GM18868 (cell line): ENCODE results near the gene MYRF.
A peak's percentile ranks its signal among the peaks of the same experiment; 100 is the strongest.

Experiments
- ATAC-seq: cut with Tn5 transposase; IDR thresholded peaks from one replicate; pipeline ENCODE4 v1.9.1; 2021; ENCODE audit warnings: mild to moderate bottlenecking, moderate library complexity; ENCODE audit not compliant: unreplicated experiment

Gene MYRF

DNA sequence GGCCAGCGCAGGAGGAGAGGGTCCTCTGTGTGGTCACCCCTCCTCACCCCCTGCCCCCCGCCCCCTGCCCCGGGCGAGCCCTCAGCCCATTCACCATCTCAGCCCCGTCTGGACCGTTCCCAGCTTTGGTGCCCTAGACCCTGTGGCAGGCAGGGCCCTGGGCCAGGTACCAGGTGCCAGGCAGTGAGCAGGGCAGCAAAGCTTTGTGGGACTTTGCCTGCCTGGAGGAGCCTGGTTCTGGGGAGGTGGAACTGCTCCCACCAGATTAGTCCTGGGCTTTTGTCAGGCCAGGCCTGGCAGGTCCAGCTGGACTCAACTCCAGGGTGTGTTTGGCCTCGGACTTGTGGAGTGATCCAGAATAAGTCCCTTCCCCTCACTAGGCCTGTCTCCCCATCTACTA lies 13.7 kb upstream of the MYRF start:
- ATAC-seq: no peak

DNA sequence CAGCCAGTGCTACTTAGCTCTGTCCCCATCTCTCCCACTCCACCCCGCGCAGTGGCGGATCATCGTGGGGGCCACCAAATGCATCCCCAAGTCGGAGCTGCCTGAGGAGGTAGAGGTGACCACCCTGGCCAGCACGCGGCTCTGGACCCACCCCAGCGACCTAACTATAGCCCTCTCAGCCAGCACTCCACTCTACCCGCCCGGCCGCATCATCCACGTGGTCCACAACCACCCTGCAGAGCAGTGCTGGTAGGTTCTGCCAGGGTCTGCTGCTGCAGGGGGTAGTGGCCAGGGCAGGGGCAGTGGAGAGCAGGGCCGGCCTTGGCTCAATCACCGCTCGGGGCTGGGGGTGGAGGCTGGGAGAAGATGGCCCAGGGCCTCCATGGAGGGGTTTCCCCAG lies 13.0 kb upstream of the MYRF start:
- ATAC-seq: no peak

DNA sequence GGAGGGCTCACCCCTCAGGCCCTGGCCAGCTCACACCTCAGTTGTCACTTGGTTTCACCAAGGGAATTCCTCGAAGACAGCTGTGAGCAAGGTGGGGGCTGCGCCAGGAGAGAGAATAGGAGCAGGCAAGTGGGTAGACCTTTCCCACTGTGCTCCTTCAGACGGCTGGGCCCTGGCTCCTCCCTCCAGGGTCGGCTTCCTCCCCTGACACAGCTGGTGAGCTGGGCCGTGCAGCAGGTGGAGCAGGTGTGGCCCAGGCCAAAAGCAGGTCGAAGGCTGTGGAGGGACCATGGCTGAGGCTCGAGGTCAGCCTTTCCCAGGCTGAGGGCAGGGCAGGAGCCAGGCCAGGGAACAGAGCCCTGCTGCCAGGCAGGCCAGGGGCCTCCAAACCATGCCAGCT lies 12.5 kb upstream of the MYRF start:
- ATAC-seq: no peak

DNA sequence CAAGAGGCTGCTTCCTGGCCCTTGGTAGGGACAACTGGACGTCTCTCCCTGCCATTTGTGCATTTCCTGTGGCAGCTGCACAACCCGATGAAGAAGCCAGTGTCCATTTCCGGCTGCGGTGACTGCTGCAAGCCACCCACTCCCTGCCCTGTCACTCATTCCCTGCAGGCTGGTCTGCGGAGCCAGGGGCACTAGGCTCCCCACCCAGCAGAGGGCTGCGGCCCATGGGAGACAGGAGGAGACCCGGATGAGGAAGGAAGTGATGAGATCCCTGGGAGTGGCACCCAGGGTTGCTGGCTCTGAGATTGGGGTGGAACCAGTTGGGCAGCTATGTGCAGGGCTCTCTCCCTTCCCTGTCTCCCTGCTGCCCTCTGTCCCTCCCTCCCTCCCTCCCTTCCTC lies 10.0 kb upstream of the MYRF start:
- ATAC-seq: no peak

DNA sequence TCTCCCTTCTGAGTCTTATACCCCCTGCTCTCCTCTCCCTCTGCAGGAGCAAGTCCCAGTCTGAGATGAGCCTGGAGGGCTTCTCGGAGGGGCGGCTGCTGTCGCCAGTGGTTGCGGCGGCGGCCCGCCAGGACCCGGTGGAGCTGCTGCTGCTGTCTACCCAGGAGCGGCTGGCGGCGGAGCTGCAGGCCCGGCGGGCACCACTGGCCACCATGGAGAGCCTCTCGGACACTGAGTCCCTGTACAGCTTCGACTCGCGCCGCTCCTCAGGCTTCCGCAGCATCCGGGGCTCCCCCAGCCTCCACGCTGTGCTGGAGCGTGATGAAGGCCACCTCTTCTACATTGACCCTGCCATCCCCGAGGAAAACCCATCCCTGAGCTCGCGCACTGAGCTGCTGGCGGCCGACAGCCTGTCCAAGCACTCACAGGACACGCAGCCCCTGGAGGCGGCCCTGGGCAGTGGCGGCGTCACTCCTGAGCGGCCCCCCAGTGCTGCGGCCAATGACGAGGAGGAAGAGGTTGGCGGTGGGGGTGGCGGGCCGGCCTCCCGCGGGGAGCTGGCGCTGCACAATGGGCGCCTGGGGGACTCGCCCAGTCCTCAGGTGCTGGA lies 8.8 kb upstream of the MYRF start:
- no peak for ATAC-seq

DNA sequence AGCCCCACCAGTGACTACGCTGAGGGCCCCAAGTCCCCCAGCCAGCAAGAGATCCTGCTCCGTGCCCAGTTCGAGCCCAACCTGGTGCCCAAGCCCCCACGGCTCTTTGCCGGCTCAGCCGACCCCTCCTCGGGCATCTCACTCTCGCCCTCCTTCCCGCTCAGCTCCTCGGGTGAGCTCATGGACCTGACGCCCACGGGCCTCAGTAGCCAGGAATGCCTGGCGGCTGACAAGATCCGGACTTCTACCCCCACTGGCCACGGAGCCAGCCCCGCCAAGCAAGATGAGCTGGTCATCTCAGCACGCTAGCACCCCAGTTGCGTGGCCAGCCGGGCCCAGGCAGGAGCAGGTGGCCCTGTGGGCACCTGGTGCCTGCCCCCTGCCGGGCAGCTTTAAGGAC lies 8.3 kb upstream of the MYRF start:
- ATAC-seq: no peak

DNA sequence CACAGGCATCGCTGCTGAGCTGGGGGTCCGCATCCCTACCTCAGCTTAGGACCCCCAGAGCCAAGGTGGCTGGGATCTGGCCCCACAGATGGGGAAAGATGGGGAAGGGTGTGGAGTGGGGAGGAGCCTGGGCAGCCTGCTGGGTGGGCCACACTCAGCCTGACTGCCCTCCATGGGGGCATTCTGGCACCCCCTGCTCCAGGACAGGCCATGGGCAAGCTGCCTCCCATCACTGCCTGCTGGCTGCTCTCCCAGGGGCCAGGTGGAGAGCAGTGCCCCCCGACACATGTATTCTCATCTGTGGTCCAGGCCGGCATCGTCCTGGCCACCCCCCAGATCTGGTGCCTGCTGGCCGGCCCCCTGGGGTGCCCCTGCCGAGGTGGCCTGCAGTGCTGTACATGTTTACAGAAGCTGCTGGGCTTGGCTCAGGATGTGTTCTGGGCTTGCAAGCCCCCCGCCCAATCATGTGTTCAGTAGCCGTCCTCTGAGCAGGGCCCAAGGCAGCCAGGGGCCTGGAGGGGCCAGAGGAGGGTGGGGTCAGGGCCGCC lies 7.8 kb upstream of the MYRF start:
- ATAC-seq: no peak

DNA sequence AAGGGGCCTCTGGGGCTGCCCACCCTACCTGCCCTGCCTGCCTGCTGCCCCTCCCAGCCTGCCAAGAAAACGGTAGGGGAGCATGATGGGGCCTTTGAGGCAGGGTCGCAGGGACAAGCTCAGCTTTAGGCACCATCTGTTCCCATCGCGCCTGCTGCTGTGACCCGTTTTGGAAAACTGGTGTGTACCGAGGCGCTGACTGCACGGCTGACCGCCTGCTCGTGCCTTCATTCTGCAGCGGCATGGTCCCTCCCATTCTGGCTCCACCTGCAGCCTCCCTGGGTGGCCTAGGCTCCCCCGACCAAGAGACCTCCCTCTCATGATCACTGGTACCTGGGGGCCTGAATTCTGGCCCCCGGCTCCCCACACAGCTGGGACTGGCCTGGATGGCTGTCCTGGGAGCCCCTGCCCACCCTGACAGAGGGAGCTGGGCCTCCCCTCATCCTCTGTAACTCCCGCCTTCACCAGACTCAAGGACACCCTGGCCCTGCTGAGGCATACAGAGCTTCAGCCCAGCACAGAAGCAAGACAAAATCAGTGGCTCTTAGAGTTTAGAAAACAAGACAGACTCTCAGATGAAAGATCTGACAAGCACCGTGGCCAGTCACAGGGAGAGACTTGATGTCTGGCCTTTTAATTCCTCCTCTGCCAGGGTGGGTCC lies 6.5 kb upstream of the MYRF start:
- ATAC-seq: no peak

DNA sequence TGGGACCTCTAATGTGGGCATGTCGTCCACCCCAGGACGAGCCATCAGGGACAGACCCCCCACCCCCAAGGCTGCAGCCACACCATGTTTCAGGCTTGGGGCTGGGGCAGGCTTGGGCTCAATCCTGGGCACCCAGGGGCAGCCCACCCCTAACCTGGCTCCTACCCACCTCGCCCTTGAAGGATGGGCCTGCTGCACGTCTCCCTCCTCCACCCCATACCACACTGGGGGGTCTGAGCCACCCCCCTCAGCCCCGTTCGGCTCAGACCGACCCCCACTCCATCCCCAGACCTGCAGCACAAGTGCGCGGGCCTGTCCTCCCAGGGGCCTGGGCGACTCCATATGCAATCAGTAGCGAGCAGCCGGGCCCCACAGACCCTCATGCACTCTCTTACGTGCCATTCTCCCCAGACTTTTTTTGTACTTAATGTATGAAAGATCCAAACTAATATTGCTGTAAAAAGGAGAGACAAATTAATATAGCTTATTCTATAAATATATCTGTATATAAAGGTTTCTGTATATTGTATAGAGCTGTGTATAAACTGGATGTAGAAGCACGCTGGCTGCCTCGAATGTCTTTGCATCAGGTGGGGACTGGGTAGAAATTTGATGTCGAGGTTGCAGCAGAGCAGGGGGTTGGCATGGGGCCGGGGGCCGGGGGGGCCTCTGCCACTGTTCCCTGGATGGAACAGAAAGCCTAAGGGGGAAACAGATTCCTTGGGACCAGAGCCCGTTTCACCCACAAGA lies 5.8 kb upstream of the MYRF start:
- no peak for ATAC-seq

DNA sequence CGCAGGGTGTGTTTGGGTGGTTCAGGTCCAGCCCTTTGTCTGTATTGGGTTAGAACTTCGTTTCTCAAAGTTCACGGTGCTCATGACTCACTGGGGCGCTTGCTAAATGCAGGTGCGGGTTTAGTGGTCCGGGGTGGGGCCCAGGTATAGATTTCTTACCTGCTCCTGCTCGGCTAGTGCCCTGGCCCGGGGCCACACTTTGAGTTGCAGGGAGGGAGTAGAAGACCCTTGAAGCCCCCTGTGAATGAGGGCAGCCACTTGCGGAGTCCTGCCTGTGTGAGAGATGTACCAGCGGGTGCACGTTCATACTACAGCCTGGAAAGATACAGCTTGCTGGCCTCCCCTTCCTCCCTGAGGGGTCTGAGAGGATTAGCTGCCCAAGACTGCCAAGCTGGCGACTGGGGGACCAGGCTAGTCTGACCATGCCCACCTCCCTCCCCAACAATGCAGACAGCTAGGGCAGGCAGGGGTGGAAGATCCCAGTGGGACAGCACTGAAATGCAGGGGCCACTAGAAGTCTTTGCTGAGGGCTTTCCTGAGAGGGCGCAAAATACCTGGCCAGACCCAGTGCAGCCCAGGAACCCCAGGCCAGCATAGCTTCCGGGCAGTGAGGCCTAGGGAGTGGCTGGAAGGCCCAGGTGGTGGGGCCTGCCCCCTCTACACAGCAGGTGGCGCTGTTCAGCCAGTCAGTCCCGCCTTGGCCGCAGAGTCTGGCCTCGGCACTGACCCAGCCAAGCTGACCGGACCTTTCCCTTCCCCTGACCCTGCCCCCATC lies 5.1 kb upstream of the MYRF start:
- ATAC-seq: peak; percentile 52

DNA sequence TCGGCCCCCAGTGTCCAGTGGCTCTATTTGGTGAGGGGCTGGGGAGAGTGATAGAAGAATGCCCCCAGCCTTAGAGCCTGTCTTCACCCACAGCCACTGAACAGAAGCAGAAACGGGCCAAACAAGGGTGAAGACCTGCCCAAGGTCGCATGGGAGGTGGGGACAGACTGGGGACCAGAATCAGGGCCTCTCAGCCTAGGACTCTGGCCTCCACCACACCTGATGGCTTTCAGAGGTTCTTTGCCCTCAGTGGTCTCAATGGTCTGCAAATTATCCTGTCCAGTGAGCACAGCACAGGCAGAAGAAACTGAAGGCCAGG lies 4.5 kb upstream of the MYRF start:
- ATAC-seq: no peak

DNA sequence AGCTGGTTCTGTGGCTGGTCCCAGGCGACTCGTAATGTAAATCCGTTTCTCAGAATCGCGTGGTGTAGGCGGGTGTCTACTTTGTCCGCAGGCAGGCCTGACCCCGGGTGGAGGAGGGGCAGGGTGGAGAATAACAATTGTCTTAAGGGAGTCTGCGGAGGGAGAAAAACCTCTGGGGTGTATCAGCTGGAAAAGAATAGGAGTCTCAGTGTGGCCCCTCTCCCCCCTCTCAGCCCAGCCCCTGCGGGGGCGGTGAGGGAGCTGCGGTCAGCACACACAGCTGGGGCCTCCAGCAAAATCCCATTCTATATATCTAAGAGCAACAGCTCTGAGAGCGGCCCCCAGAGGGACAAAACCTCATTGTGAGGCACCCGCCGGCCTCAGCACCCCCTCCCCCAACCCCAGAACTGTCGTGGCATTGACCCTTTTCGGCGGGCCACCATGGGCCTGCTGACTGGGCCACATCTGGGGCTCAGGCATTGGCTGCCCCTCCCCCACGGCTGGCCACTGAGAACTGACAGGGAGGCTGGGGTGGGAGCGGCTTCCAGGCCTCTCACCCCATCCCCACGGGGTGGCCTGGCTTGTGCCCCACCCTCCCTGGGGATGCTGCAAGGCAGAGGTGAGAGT lies 2.7 kb upstream of the MYRF start:
- ATAC-seq: no peak

DNA sequence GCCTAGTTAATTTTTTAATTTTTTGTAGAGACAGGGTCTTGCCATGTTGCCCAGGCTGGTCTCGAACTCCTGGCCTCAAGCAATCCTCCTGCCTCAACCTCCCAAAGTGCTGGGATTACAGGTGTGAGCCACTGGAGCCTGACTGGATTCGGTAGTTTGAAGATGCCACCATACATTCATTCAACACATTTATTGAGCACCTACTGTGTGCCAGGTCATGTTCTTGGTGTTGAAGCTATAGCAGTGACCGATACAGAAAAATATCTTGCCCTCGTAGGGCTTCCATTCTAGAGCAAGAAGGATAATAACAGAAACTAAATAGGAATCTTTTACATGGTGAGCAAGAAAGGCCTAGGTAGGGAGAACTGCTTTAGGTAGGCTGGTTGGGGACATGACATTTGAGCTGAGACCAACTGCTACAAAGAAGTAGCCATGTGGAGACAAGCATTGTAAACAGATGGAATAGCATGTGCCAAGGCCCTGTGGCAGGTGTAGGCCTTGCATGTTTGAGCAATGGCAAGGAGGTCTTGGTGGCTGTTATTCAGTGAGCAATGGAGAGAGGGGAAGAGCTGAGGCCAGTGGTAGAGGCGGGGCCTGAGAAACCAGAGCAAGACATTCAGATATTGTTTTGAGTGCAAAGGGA lies 1.7 kb upstream of the MYRF start:
- no peak for ATAC-seq

DNA sequence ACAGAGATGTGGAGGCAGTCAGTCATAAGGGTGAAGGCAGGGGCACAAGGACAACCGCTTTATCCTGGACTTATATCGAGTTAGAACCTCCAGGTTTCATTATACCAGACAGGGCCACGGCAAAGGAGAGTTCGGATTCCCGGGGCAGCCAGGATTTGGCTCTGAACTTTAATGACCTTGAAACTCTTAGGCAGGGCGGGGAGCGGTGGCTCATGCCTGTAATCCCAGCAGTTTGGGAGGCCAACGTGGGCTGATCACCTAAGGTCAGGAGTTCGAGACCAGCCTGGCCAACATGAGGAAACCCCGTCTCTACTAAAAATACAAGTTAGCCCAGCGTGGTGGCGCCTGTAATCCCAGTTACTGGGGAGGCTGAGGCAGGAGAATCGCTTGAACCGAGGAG lies 1.1 kb upstream of the MYRF start:
- no peak for ATAC-seq

DNA sequence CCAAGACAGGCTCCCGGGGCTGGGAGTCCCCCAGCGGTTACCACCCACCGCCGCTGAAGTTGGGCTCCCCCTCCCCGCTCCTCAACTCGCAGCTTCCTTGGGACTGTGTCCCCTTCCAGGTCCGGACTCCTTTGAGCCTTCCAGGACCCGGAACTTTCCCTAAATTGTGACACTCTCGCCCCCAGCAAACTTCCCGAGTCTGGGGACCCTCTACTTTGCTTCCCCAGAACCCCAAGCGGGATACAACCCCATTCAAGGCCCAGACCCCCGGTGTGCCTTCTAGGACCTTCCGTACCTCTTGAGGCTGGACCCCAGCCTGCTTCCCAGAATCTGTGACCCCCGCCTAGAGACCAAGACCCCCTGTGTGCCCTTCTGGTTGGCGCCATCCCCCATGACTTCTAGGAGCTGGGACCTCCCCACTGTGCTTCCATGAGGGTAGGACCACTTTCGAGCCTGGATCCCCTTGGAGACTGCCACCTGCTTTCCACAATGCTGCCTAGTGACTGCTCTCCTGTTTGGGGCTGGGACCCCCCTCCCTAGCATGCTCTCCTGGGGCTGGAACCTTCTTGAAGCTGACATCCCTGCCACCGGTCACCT lies 587 bp downstream of the MYRF start:
- ATAC-seq: no peak

DNA sequence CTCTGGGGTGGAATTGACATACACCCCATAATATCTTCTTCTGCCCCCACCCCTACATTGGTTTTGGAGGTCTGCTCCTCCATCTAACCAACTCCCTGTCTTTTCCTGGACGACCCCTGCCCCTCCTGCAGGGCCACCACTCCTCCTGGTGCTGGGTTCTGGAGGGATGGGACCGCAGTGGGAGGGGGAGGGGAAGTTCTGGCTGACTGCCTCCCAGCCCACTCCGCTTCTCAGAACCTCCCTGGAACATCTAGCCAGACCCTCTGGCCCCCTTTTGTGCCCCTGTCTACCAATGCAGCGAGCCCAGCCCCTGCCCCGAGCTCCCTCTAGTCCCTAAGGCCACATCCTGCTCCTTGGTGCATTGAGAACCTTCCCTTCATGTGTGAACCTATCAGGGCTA lies 1.2 kb downstream of the MYRF start:
- ATAC-seq: no peak

DNA sequence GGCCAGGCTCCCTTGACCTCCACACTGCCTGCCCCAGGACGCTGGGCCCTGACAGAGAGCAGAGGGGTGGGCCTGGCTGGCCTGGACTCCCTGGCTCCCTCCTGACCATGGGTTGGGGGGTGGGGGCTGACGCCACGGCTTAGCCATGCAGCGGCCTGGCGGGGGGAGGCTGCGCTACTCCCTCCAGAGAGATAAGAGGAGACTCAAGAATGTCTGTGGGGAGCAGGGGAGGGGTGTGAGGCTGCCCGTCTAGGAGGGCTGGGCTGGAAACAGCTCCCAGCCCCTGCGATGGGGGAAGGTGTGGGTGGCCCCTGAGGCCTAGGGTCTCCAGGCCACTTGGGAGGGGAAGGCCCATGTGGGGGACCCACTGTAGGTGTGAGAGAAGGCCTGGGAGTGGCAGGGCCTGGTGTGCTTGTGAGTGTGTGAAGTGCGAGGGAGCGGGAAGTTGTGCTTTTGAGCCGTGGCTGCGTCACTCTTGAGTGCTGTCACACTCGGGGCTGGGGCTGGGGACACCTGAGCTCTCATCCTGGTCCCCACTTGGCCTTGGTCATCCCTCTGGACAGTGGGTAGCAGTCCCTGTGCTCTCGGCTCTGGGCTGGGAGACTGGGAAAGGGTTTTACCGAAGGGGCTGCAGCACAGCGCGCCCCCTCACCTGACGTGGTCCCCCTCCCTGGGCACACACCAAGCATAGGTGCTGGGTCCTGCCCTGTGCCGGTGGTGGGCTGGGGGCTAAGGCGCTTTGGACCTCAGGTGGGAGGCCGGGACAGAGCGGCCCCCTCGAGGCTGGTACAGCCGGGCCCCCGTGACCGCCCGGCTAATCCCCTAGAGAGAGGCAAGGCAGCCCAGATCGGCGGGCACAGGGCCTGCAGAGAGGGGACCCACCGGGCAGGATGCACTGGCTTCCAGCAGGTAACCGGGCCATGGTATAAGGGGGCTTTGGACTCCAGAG lies 2.4 kb downstream of the MYRF start:
- ATAC-seq: no peak

DNA sequence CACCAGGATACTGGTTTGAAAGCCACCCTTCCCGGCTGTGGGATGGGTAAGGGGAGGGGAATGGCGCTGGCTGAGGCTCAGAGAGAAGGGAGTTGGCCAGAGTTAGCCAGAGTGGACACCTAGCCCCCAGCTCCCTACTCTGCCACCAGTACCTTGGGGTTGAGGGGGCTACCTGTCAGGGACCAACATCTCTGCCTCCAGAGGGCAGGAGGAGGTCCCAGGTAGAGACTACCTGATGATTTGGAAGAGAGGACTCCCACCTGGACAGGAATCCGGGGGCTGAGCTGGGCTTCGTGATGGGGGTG lies 3.7 kb downstream of the MYRF start:
- no peak for ATAC-seq

DNA sequence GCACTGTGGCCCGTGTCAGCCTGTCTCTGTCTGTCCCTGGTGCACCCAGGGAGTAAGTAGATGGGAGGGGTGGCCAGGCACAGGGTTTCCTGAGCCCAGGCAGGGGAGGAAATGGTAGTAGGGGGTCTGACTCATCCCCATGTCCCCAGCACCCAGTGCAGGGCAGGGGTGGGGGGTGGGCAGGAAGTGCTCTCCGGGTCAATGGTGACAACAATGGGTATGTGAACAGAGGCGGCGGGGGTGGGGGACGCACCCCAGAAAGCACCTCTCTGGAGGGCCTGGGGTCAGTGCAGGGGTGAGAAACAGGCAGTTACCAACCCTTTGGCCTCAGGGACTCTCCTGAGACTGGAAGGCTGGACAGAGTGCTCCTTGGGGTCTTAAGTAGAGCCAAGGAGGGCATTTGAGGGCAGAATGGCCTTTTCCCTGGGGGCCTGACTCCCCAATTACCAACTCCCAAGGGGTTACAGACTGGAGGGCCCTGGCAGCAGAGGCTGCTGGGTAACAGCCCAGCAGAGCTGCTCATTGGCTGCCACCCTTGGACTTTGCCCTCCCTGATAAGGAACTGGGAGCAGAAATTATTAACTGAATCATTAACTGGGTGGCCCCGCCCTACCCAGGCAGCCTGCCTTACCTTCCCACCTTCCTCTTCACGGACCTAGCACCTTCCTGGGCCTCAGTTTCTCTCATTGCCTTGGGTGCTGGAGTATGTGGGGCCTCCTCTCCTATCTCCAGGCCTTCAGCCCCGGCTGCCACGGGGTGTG lies 4.2 kb downstream of the MYRF start:
- ATAC-seq: no peak
